Natural killer cell (primary cell): ENCODE measurements around the gene KLRD1. TPM values are rescaled to one million over a fixed set of nuclear protein-coding genes. Genes with fewer than 3 reads are reported as not detected.
A peak's percentile ranks its signal among the peaks of the same experiment; 100 is the strongest.

Experiments used
- ATAC-seq, 3 donors: fragments of 150-1000 bp in 2 of 3; fragments of 200-7000 bp in 1 of 3; cut with Tn5 transposase; 1 replicate in 1 of 3; 2 replicates in 2 of 3; pipeline ENCODE4 v1.10.0; 2021; ENCODE audit warnings: mild to moderate bottlenecking in 2 of 3, moderate library complexity in 2 of 3
- DNase-seq, 2 donors: peaks; one replicate each; pipeline versions ENCODE4 v3.0.0 to v3.0.0-alpha.2; 2013 to 2021; ENCODE audit warnings: mixed read lengths in 1 of 2
- H3K27ac ChIP-seq: one replicate; pipeline ENCODE4 v1.5.1; 2013; ENCODE audit warnings: mild to moderate bottlenecking, low read length
- H3K27me3 ChIP-seq: one replicate; pipeline ENCODE4 v1.6.1; 2013; ENCODE audit warnings: low read length; ENCODE audit not compliant: control insufficient read depth, insufficient read depth
- H3K36me3 ChIP-seq: one replicate; pipeline ENCODE4 v1.6.1; 2013; ENCODE audit warnings: low read length; ENCODE audit not compliant: control insufficient read depth, insufficient read depth
- H3K4me1 ChIP-seq: one replicate; pipeline ENCODE4 v1.6.1; 2013; ENCODE audit warnings: low read length; ENCODE audit not compliant: control insufficient read depth, insufficient read depth
- H3K4me3 ChIP-seq: one replicate; pipeline ENCODE4 v1.5.1; 2013; ENCODE audit warnings: low read length
- H3K9me3 ChIP-seq: one replicate; pipeline ENCODE4 v1.6.1; 2013; ENCODE audit warnings: low read length; ENCODE audit not compliant: control insufficient read depth, insufficient read depth
- H3K27ac Mint-ChIP-seq, 2 donors: one replicate each; pipeline ENCODE4 v1.8.0; 2022; ENCODE audit warnings: mild to moderate bottlenecking in 2 of 2, mixed read lengths in 2 of 2, moderate library complexity in 1 of 2
- H3K27me3 Mint-ChIP-seq, 2 donors: one replicate each; pipeline ENCODE4 v1.8.0; 2022; ENCODE audit warnings: low read depth in 2 of 2, mixed read lengths in 2 of 2
- H3K36me3 Mint-ChIP-seq: one replicate; pipeline ENCODE4 v1.8.0; 2022; ENCODE audit warnings: mixed read lengths
- H3K4me1 Mint-ChIP-seq, 2 donors: one replicate each; pipeline ENCODE4 v1.8.0; 2022; ENCODE audit warnings: mixed read lengths in 2 of 2
- H3K4me3 Mint-ChIP-seq: one replicate; pipeline ENCODE4 v1.8.0; 2022; ENCODE audit warnings: mild to moderate bottlenecking, moderate library complexity, mixed read lengths
- H3K9me3 Mint-ChIP-seq, 2 donors: one replicate each; pipeline ENCODE4 v1.8.0; 2022; ENCODE audit warnings: mixed read lengths in 2 of 2
- CTCF ChIP-seq: fragments of 200-600 bp; IDR thresholded peaks from one replicate; pipeline ENCODE4 v1.8.0; 2022; ENCODE audit warnings: antibody characterized with exemption
- WGBS: methylation state at CpG from one replicate; pipeline ENCODE4 v1.1.7; 2013; ENCODE audit warnings: missing lambda C conversion rate; ENCODE audit not compliant: insufficient coverage; 5-methylcytosine and 5-hydroxymethylcytosine counted together
- intact Hi-C: fragments of 100-400 bp; cut with micrococcal nuclease; formaldehyde crosslinking; loops from one replicate; pipeline ENCODE4 v1.14.2; 2022
- total RNA-seq, 4 donors: library from RNA; stranded (reverse); fragments of 120-200 nt in 1 of 4; gene quantifications; one replicate each; pipeline versions ENCODE4 v1.2.3 to v1.2.4, GENCODE V29; 2013 to 2022

KLRD1 gene
- total RNA-seq, 3 donors from 2014 or later (not counting 1 experiment from before 2014, with no cell fraction given) = 568 to 782 (median 688) TPM

DNA sequence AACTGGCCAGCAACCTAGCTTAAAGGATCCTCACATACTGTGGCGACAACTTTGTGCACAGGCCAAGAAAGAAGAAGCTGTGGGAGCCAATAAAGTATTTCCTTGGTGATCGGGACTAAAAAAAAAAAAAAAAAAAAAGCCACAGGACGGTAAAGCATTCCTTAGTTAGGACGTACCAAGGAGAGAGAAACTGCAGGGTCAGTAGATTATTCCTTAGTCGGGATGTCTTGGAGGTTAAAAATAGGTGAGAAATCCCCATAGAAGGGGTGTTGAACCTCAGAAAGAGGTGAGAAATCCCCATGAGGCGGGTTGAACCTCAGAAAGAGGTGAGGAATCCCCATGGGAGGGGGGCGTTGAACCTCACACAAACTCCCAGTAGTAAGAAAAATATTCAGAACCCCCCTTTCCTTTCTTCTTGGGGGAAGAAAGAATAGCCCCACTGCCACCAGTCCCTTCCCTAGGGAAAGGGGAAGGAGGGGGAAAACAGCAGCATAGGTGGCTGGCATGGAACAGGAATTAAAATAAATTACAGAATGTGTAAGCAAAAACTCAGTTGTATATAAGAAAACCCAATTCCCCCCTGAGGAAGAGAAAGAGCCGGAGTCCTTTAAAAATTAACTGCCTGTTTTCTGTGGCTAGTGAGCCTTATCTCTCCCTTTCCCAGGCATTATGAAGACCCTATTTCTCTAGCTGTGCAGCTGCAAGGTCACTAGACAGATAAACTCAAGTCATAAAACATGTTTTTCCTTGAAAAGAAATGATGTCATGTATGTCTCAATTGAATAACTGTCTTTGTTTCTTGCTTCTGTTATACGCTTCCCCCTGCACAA, 55.4 kb downstream of the KLRD1 start:
- peak overlapping the region; percentile 46 for H3K27ac ChIP-seq
- 45% methylated on average over 8 of the region's 9 CpGs for WGBS

DNA sequence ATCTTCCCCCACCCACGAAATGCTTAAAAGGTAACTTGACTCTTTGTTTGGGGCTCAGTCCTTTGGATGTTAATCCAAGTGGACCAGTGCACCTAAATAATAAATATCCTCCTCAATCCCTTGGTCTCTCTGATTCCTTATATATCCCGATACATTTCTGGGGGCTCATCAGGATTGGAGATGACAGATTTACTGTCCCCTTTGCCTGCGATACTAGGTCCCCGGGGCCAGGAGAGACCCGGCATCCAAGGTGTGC, 55.9 kb downstream of the KLRD1 start:
- Histone ChIP-seq H3K27me3 (no peaks in the 10 kb centered on the region), H3K9me3 (no peaks in the 10 kb centered on the region), H3K4me1 (peaks cover 57% of the 10 kb centered on the region), H3K36me3 (peaks cover 18% of the 10 kb centered on the region), H3K27ac (peak overlapping the region; percentile 83), H3K4me3 (no peak overlapping the region)
- peaks cover 18% of the 10 kb centered on the region for H3K36me3 Mint-ChIP-seq
- H3K4me1 Mint-ChIP-seq = peaks cover 32 to 42% of the 10 kb centered on the region in 2 donors
- H3K27ac Mint-ChIP-seq = no peak overlapping the region
- DNase-seq = no peak
- no peaks in the 10 kb centered on the region for H3K27me3 Mint-ChIP-seq
- intact Hi-C loops = no loop called here
- ATAC-seq = no peak
- TF ChIP-seq CTCF = no peak
- H3K4me3 Mint-ChIP-seq = no peak overlapping the region
- H3K9me3 Mint-ChIP-seq = peaks cover 0 to 2% of the 10 kb centered on the region in 2 donors
- 89% methylated on average over 5 of the region's 5 CpGs for WGBS

More for the DNA sequence above, 55.4 kb downstream of the KLRD1 start:
- Histone ChIP-seq H3K36me3 (peaks cover 13% of the 10 kb centered on the region), H3K9me3 (peaks cover under 1% of the 10 kb centered on the region), H3K4me1 (peaks cover 59% of the 10 kb centered on the region), H3K27me3 (no peaks in the 10 kb centered on the region), H3K4me3 (no peak overlapping the region)
- H3K9me3 Mint-ChIP-seq = peaks cover 0 to under 1% of the 10 kb centered on the region in 2 donors
- intact Hi-C loops = no loop called here
- no peak overlapping the region for H3K27ac Mint-ChIP-seq
- H3K4me1 Mint-ChIP-seq = peaks cover 35 to 42% of the 10 kb centered on the region in 2 donors
- H3K27me3 Mint-ChIP-seq = no peaks in the 10 kb centered on the region
- DNase-seq = peak in 1 of 2 donors; percentile 66
- H3K4me3 Mint-ChIP-seq = peak overlapping the region; percentile 67
- H3K36me3 Mint-ChIP-seq = peaks cover 12% of the 10 kb centered on the region
- TF ChIP-seq CTCF = no peak
- ATAC-seq = peak in 1 of 3 donors; percentile 4

GRCh38 chr12:10363914-10364814, 56.5 kb downstream of the KLRD1 start:
- DNase-seq (peak in 1 of 2 donors; percentile 68), ATAC-seq (peak; percentile 52 to 71 (median 58))
- no peak for TF ChIP-seq CTCF
- H3K36me3 ChIP-seq = peaks cover 21% of the 10 kb centered on the region
- peaks cover 22% of the 10 kb centered on the region for H3K36me3 Mint-ChIP-seq
- intact Hi-C loops = loop anchor here (2.0 kb wide), 1 partner anchor 31 kb away; no protein-coding TSS in a partner anchor
- H3K4me3 Mint-ChIP-seq = no peak overlapping the region
- peak overlapping the region; percentile 70 for H3K4me3 ChIP-seq
- no peaks in the 10 kb centered on the region for H3K27me3 Mint-ChIP-seq
- no peaks in the 10 kb centered on the region for H3K27me3 ChIP-seq
- H3K4me1 Mint-ChIP-seq = peaks cover 26 to 41% of the 10 kb centered on the region in 2 donors
- peaks cover 56% of the 10 kb centered on the region for H3K4me1 ChIP-seq
- 28% methylated on average over 19 of the region's 19 CpGs for WGBS
- peak overlapping the region; percentile 83 for H3K27ac ChIP-seq
- H3K9me3 Mint-ChIP-seq = peaks cover 0 to 2% of the 10 kb centered on the region in 2 donors
- no peaks in the 10 kb centered on the region for H3K9me3 ChIP-seq
- no peak overlapping the region for H3K27ac Mint-ChIP-seq
